Hematopoietic multipotent progenitor cell treated with erythropoietin and hydrocortisone succinate and interleukin-3 and kit ligand, for 15 days (in vitro differentiated cells): Measurements from ENCODE around the gene IPO11.
"Not testable (repeated sequence)": the region's sequence is repeated elsewhere in the genome, so short reads cannot be mapped to it uniquely, and the experiment has no call there.

Experiments
- DNase-seq: peaks from one replicate; pipeline ENCODE4 v3.0.0-alpha.2; 2015; ENCODE audit warnings: low spot score

IPO11 gene

GRCh38 chr5:62448528-62448927 is 36.0 kb downstream of the IPO11 start:
- no peak for DNase-seq

- no peak for DNase-seq
These were observed 37.7 kb downstream of the IPO11 start for GRCh38 chr5:62450259-62450658.

- no peak for DNase-seq
These were observed 44.5 kb downstream of the IPO11 start for GRCh38 chr5:62457071-62457470.

- peak; percentile 66 for DNase-seq
These were observed 48.0 kb downstream of the IPO11 start for GRCh38 chr5:62460578-62460983.

GRCh38 chr5:62461561-62461960 is 49.0 kb downstream of the IPO11 start:
- DNase-seq = no peak

GRCh38 chr5:62465985-62466925 is 53.7 kb downstream of the IPO11 start:
- DNase-seq = no peak

GRCh38 chr5:62473209-62473608 is 60.6 kb downstream of the IPO11 start:
- no peak for DNase-seq

- DNase-seq = no peak
These were observed 62.5 kb downstream of the IPO11 start for GRCh38 chr5:62475072-62475471.

- DNase-seq = no peak
These were observed 65.2 kb downstream of the IPO11 start for GRCh38 chr5:62477801-62478200.

GRCh38 chr5:62483556-62483955 is 71.0 kb downstream of the IPO11 start:
- no peak for DNase-seq

GRCh38 chr5:62486672-62487071 is 74.1 kb downstream of the IPO11 start:
- DNase-seq = no peak

- no peak for DNase-seq
These were observed 76.0 kb downstream of the IPO11 start for GRCh38 chr5:62488531-62488930.

GRCh38 chr5:62489471-62489870 is 76.9 kb downstream of the IPO11 start:
- no peak for DNase-seq

GRCh38 chr5:62494772-62495171 is 82.2 kb downstream of the IPO11 start:
- no peak for DNase-seq

GRCh38 chr5:62496876-62497275 is 84.3 kb downstream of the IPO11 start:
- DNase-seq = no peak

GRCh38 chr5:62498961-62499360 is 86.4 kb downstream of the IPO11 start:
- DNase-seq = no peak

GRCh38 chr5:62499756-62500155 is 87.2 kb downstream of the IPO11 start:
- no peak for DNase-seq

- DNase-seq = no peak
These were observed 90.0 kb downstream of the IPO11 start for GRCh38 chr5:62502456-62503101.

- DNase-seq = no peak
These were observed 91.6 kb downstream of the IPO11 start for GRCh38 chr5:62504129-62504528.

GRCh38 chr5:62506659-62507460 is 94.3 kb downstream of the IPO11 start:
- no peak for DNase-seq

GRCh38 chr5:62508760-62509159 is 96.2 kb downstream of the IPO11 start:
- not testable (repeated sequence) for DNase-seq

GRCh38 chr5:62509806-62510205 is 97.2 kb downstream of the IPO11 start:
- no peak for DNase-seq

GRCh38 chr5:62513085-62513484 is 100.5 kb downstream of the IPO11 start:
- DNase-seq = not testable (repeated sequence)
